Ishikawa (cell line): ENCODE results near the gene TLN1.

Experiments used
- CEBPB ChIP-seq: IDR thresholded peaks from 2 replicates; pipeline ENCODE4 v1.6.1; 2012
- CREB1 ChIP-seq: IDR thresholded peaks from 2 replicates; pipeline ENCODE4 v1.6.1; 2012; ENCODE audit warnings: low read depth
- EGR1 ChIP-seq: IDR thresholded peaks from 2 replicates; pipeline ENCODE4 v1.6.1; 2012
- EP300 ChIP-seq: IDR thresholded peaks from 2 replicates; pipeline ENCODE4 v1.6.1; 2012; ENCODE audit warnings: borderline replicate concordance
- FOXM1 ChIP-seq: IDR thresholded peaks from 2 replicates; pipeline ENCODE4 v1.6.1; 2012; ENCODE audit warnings: low read depth, borderline replicate concordance
- NFIC ChIP-seq: IDR thresholded peaks from 2 replicates; pipeline ENCODE4 v1.6.1; 2012
- RAD21 ChIP-seq: IDR thresholded peaks from 2 replicates; pipeline ENCODE4 v1.6.1; 2012; ENCODE audit warnings: low read depth
- REST ChIP-seq: IDR thresholded peaks from 2 replicates; pipeline ENCODE4 v1.6.1; 2012; ENCODE audit warnings: low read depth, mild to moderate bottlenecking
- TAF1 ChIP-seq: IDR thresholded peaks from 2 replicates; pipeline ENCODE4 v1.6.1; 2012; ENCODE audit warnings: low read depth, mild to moderate bottlenecking
- TCF12 ChIP-seq: IDR thresholded peaks from 2 replicates; pipeline ENCODE4 v1.6.1; 2012; ENCODE audit warnings: low read depth
- TEAD4 ChIP-seq: IDR thresholded peaks from 2 replicates; pipeline ENCODE4 v1.6.1; 2012
- USF1 ChIP-seq: IDR thresholded peaks from 2 replicates; pipeline ENCODE4 v1.6.1; 2012
- YY1 ChIP-seq: IDR thresholded peaks from 2 replicates; pipeline ENCODE4 v1.6.1; 2012; ENCODE audit warnings: low read depth
- ZBTB7A ChIP-seq: IDR thresholded peaks from 2 replicates; pipeline ENCODE4 v1.6.1; 2012; ENCODE audit warnings: low read depth
- TF ChIP-seq, protein P1 (sequence below): IDR thresholded peaks from 2 replicates; pipeline ENCODE4 v1.6.1; 2012

TLN1 gene

GRCh38 chr9:35673132-35674024 lies 58.6 kb downstream of the TLN1 start, which contains the start of gene CA9:
Gene CA9 (plus strand): TSS chr9:35673928. CDS start chr9:35673960, 32 bp downstream.
- no peak for TF ChIP-seq TAF1
- TF ChIP-seq REST: no peak
- TF ChIP-seq NFIC: no peak
- TF ChIP-seq CREB1: no peak
- TF ChIP-seq TEAD4: no peak
- TF ChIP-seq RAD21: no peak
- no peak for TF ChIP-seq TCF12
- no peak for TF ChIP-seq EP300
- TF ChIP-seq, protein P1, sequence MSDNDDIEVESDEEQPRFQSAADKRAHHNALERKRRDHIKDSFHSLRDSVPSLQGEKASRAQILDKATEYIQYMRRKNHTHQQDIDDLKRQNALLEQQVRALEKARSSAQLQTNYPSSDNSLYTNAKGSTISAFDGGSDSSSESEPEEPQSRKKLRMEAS: no peak
- no peak for TF ChIP-seq EGR1
- no peak for TF ChIP-seq YY1

GRCh38 chr9:35669331-35670145 lies 62.5 kb downstream of the TLN1 start:
- peak; percentile 65 for TF ChIP-seq NFIC
- TF ChIP-seq TCF12: peak; percentile 79
- TF ChIP-seq TEAD4: peak; percentile 50
- TF ChIP-seq USF1: no peak
- TF ChIP-seq RAD21: no peak
- TF ChIP-seq EP300: peak; percentile 12; the same call in 1 of the 2 replicates

DNA sequence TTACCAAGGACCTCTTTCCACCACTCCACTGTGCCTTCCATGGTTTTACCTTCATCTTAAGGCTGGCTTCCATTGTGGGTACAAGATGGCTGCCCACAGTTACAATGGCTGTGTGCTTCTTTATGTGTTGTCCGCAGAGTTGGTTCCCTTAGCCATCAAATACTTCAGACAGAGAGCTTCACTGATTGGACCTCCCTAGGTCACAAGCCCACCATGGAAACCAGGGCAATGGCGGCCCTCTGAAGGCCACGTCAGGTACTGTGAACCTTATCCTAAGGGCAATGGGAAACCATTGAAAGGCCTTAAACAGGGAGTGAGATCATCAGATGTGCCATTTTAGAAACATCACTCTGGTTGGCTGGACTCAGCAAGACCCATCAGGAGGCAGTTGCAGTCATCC lies 64.1 kb downstream of the TLN1 start:
- no peak for TF ChIP-seq TEAD4
- TF ChIP-seq EGR1: no peak
- no peak for TF ChIP-seq FOXM1
- TF ChIP-seq, protein P1: no peak
- no peak for TF ChIP-seq CREB1
- no peak for TF ChIP-seq USF1
- no peak for TF ChIP-seq EP300
- no peak for TF ChIP-seq TCF12
- no peak for TF ChIP-seq CEBPB
- TF ChIP-seq REST: no peak
- no peak for TF ChIP-seq YY1
- no peak for TF ChIP-seq TAF1
- TF ChIP-seq NFIC: no peak
- TF ChIP-seq ZBTB7A: no peak
- TF ChIP-seq RAD21: no peak

DNA sequence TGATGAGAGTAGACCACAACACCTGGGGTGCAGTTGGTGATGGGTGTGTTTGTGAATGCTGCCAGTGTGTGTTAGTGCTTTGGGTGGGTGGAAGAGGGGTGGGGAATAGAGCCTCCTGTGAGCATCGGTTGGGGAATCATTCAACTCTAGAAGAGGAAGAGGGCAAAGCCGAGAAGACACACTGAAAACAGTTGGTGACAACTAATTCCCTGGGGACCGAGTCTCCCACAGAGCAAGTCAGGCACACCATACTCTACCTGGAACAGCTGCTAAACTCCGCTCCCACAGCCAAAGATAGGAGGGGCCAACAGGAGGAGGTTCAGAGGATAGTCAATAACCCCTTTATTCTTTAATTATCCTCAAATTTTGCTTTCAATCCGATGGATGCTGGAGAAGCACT lies 65.4 kb downstream of the TLN1 start:
- no peak for TF ChIP-seq REST
- TF ChIP-seq, protein P1: no peak
- TF ChIP-seq RAD21: no peak
- TF ChIP-seq FOXM1: no peak
- no peak for TF ChIP-seq YY1
- TF ChIP-seq TAF1: no peak
- no peak for TF ChIP-seq ZBTB7A
- TF ChIP-seq NFIC: no peak
- no peak for TF ChIP-seq USF1
- no peak for TF ChIP-seq EGR1
- TF ChIP-seq TEAD4: no peak
- no peak for TF ChIP-seq CREB1
